Stomach (tissue), 9 donors: Measurements from ENCODE around the gene LRIG2. TPM values are rescaled to one million over a fixed set of nuclear protein-coding genes. Genes with fewer than 3 reads are reported as not detected.

Experiments used
- DNase-seq, 2 donors: peaks; one replicate each; pipeline versions ENCODE4 v3.0.0 to v3.0.0-alpha.2; 2013 to 2019
- H3K27ac ChIP-seq, 5 donors: fragments of 200-600 bp in 4 of 5; sonication (generic) in 4 of 5; one replicate each; pipeline ENCODE4 v1.5.1; 2013 to 2019; ENCODE audit warnings: mild to moderate bottlenecking in 1 of 5, moderate library complexity in 1 of 5
- H3K27me3 ChIP-seq, 3 donors: fragments of 200-600 bp; sonication (generic); one replicate each; pipeline ENCODE4 v1.5.1; 2017 to 2019; ENCODE audit warnings: mixed run types in 1 of 3
- H3K36me3 ChIP-seq, 4 donors: fragments of 200-600 bp; sonication (generic); 1 replicate in 3 of 4; 2 replicates in 1 of 4; pipeline ENCODE4 v1.5.1; 2016 to 2019
- H3K4me1 ChIP-seq, 4 donors: fragments of 200-600 bp; sonication (generic); one replicate each; pipeline ENCODE4 v1.5.1; 2016 to 2019
- H3K4me3 ChIP-seq, 4 donors: fragments of 200-600 bp; sonication (generic) in 3 of 4; one replicate each; pipeline ENCODE4 v1.5.1; 2016 to 2019; ENCODE audit warnings: mild to moderate bottlenecking in 1 of 4
- H3K9me3 ChIP-seq, 4 donors: fragments of 200-600 bp; sonication (generic); one replicate each; pipeline ENCODE4 v1.5.1; 2016 to 2019
- EP300 ChIP-seq: sonication (generic); formaldehyde crosslinking; IDR thresholded peaks from one replicate; pipeline ENCODE4 v1.6.1; 2017; ENCODE audit warnings: antibody characterized with exemption
- POLR2A ChIP-seq, 4 donors: fragments of 450-650 bp; IDR thresholded peaks; one replicate each; pipeline ENCODE4 v1.6.1; 2016; ENCODE audit warnings: antibody characterized with exemption in 4 of 4, control low read depth in 2 of 4, mild to moderate bottlenecking in 1 of 4, moderate library complexity in 1 of 4
- POLR2AphosphoS5 ChIP-seq, 3 donors: sonication (generic); formaldehyde crosslinking; IDR thresholded peaks; one replicate each; pipeline ENCODE4 v1.6.1; 2016; ENCODE audit warnings: antibody characterized with exemption in 3 of 3
- WGBS, 5 donors: extraction: QIAGEN DNeasy Blood & Tissue Kit in 3 of 5; methylation state at CpG; one replicate each; pipeline versions ENCODE4 v1.1.5 to v1.1.7; 2013 to 2018; 5-methylcytosine and 5-hydroxymethylcytosine counted together
- intact Hi-C: fragments of 100-400 bp; cut with DNase I; formaldehyde crosslinking; loops from one replicate; pipeline ENCODE4 v1.15.1; 2023; ENCODE audit warnings: low total_unique reads
- polyA plus RNA-seq, 3 donors: library from polyadenylated mRNA; stranded (reverse); fragments of 200-250 nt; gene quantifications; one replicate each; pipeline ENCODE4 v1.2.3, GENCODE V29; 2013
- total RNA-seq, 5 donors: library from RNA; depleted of rRNA; stranded (reverse); fragments of >200 nt; gene quantifications; one replicate each; pipeline versions ENCODE4 v1.1.0 to v1.2.3, GENCODE V29; 2014 to 2016
- TF ChIP-seq, protein P1 (sequence below), 7 experiments: fragments of 450-650 bp in 4 of 7; fragments of 200-600 bp in 3 of 7; sonication (generic) in 3 of 7; IDR thresholded peaks; one replicate each; pipeline ENCODE4 v1.5.1; 2016 to 2019; ENCODE audit warnings: antibody characterized with exemption in 7 of 7, control low read depth in 2 of 7, mild to moderate bottlenecking in 1 of 7
- donor health status: healthy with polysubstance abuse.
- donor health status: Bipolar disorder and iron deficiency.
- donor health status: healthy.

LRIG2 gene
- total and polyA plus RNA-seq, 8 donors, result 0.87 to 47.0 (median 13.1) TPM

DNA sequence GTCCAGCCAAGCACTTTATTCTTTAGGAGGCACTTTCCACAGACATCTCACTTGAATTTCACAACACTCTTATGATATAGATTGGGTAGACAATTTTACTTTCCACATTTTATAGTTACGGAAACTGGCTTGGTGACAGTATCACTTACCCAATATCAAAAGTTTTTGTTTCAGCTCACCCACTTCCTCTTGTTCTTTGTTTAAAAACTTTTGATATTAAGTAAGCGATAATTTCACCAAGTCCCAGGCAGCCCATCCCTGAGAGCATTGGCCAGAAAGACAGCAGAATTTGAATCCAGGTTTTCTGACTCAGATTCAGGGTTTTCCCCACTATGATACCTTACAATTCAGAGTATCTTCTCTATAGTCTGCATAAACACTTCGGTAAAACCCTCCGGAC, 60.0 kb downstream of the LRIG2 start:
- no peak for TF ChIP-seq EP300
- TF ChIP-seq, protein P1, sequence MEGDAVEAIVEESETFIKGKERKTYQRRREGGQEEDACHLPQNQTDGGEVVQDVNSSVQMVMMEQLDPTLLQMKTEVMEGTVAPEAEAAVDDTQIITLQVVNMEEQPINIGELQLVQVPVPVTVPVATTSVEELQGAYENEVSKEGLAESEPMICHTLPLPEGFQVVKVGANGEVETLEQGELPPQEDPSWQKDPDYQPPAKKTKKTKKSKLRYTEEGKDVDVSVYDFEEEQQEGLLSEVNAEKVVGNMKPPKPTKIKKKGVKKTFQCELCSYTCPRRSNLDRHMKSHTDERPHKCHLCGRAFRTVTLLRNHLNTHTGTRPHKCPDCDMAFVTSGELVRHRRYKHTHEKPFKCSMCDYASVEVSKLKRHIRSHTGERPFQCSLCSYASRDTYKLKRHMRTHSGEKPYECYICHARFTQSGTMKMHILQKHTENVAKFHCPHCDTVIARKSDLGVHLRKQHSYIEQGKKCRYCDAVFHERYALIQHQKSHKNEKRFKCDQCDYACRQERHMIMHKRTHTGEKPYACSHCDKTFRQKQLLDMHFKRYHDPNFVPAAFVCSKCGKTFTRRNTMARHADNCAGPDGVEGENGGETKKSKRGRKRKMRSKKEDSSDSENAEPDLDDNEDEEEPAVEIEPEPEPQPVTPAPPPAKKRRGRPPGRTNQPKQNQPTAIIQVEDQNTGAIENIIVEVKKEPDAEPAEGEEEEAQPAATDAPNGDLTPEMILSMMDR (IDR thresholded peaks at IDR 0.05), result no peak
- no peak for TF ChIP-seq POLR2A (IDR thresholded peaks at IDR 0.05)
- TF ChIP-seq POLR2AphosphoS5 (IDR thresholded peaks at IDR 0.05), result no peak
- intact Hi-C loops, result loop anchor here (10.0 kb wide), 1 partner anchor 542 kb away; no protein-coding TSS in a partner anchor
- Histone ChIP-seq H3K27me3 (no peaks in the 10 kb centered on the region), H3K9me3 (no peaks in the 10 kb centered on the region), H3K27ac (no peak overlapping the region), H3K4me3 (no peak overlapping the region), H3K4me1 (peaks cover 0 to 21% (median 7%) of the 10 kb centered on the region in 4 donors), H3K36me3 (peaks cover 0 to 26% (median 10%) of the 10 kb centered on the region in 4 donors)
- DNase-seq, result no peak
- WGBS, 5 donors, result 79 to 96% (median 86%) methylated on average over 4 of the region's 4 CpGs

DNA sequence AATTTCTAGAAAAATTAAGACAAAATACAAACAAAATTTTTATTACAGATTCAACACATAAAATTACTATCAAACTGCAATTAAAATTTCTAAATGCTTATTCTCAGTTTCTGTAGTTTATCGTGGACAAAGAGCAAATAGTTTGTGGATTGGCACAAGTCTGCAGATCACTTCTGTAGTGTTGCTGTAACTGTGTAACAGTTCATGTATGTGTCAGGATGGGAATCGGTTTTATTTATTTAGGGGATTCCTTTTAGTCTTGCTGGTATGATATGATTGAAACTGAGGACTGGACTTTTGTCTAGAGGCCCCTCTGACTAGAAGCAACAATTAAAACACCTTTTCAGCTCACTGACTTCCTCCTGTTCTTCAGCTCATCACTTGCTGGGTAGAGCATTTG, 60.8 kb downstream of the LRIG2 start:
- no peak overlapping the region for H3K4me3 ChIP-seq
- no peak for DNase-seq
- peaks cover 0 to 21% (median 7%) of the 10 kb centered on the region in 4 donors for H3K4me1 ChIP-seq
- H3K27ac ChIP-seq, result no peak overlapping the region
- 28 to 56% (median 46%) methylated on average over 2 of the region's 2 CpGs for WGBS, 5 donors
- no peaks in the 10 kb centered on the region for H3K9me3 ChIP-seq
- H3K27me3 ChIP-seq, result no peaks in the 10 kb centered on the region
- TF ChIP-seq POLR2A (IDR thresholded peaks at IDR 0.05) (no peak), POLR2AphosphoS5 (IDR thresholded peaks at IDR 0.05) (no peak), EP300 (no peak)
- TF ChIP-seq, protein P1 (IDR thresholded peaks at IDR 0.05), result no peak
- peaks cover 0 to 19% (median 7%) of the 10 kb centered on the region in 4 donors for H3K36me3 ChIP-seq
- intact Hi-C loops, result loop anchor here (10.0 kb wide), 1 partner anchor 541 kb away; no protein-coding TSS in a partner anchor

DNA sequence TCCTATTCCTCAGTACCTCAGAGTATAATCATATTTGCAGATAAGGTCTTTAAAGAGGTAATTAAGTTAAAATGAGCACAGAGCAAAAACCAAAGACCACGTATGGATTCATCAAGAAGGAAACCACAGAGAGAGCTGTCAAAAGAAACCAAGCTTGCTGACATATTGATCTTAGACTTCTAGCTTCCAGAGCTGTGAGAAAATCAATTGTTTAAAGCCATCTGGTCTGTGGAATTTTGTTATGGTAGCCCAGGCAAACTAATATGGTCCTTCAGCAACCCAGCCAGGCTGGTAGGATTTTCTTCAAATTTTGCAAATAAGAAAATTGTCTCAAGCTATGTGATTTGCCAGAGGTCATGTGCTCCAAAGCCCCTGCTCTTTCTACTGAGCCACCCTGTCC, 62.5 kb downstream of the LRIG2 start:
- WGBS, 5 donors, result 61 to 83% (median 72%) methylated on average over 1 of the region's 1 CpG
- H3K4me1 ChIP-seq, result peaks cover 0 to 23% (median 9%) of the 10 kb centered on the region in 4 donors
- intact Hi-C loops, result loop anchor here (10.0 kb wide), 1 partner anchor 539 kb away; no protein-coding TSS in a partner anchor
- no peak overlapping the region for H3K4me3 ChIP-seq
- H3K27ac ChIP-seq, result no peak overlapping the region
- TF ChIP-seq, protein P1 (IDR thresholded peaks at IDR 0.05), result no peak
- TF ChIP-seq POLR2AphosphoS5 (IDR thresholded peaks at IDR 0.05), result no peak
- no peak for TF ChIP-seq EP300
- no peaks in the 10 kb centered on the region for H3K9me3 ChIP-seq
- H3K27me3 ChIP-seq, result no peaks in the 10 kb centered on the region
- DNase-seq, result no peak
- H3K36me3 ChIP-seq, result peaks cover 0 to 9% (median 1%) of the 10 kb centered on the region in 4 donors

DNA sequence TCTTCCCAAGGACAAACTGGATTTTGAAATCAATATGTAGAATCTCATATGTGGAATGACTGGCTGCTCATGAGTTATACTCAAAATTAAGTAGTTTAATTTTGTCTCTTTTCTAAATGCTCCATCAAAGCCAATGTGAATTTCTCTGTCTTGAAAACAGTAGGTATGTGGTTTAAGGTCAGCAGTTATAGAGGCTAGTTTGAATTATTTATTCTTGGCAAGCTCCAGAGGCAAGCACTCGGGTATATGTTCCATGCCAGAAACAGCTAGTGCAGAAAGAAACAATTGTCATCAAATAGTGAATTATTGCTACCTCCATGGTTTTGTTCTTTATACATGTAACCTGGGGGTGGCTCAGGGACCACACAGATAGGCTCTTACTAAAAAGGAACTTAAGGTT, 63.5 kb downstream of the LRIG2 start:
- no peak for TF ChIP-seq EP300
- Histone ChIP-seq H3K27ac (no peak overlapping the region), H3K9me3 (no peaks in the 10 kb centered on the region), H3K4me3 (no peak overlapping the region), H3K36me3 (peaks cover 0 to 9% (median 1%) of the 10 kb centered on the region in 4 donors), H3K4me1 (peaks cover 5 to 33% (median 19%) of the 10 kb centered on the region in 4 donors), H3K27me3 (no peaks in the 10 kb centered on the region)
- WGBS, 5 donors, result 28 to 56% (median 33%) methylated on average over 1 of the region's 1 CpG
- intact Hi-C loops, result loop anchor here (10.0 kb wide), 1 partner anchor 538 kb away; no protein-coding TSS in a partner anchor
- no peak for DNase-seq

DNA sequence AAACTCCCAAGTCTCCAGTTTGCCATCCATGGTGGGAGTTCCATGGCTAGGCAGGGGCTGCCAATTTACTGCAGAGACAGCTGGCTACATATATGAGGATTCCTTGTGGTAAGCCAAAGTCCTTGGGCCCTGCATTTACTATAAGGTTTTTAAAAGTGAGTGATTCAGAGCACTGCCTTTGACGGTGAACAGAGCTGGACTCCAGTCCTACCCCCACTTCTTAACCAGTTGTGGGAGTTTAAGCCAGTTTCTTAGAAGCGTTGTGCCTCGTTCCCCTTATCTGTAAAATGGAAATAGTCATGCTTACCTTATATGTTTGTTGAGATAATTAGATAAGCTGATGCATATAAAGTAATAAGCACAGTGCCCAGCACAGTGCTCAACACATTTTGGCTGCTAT, 64.6 kb downstream of the LRIG2 start:
- H3K4me1 ChIP-seq, result peaks cover 10 to 42% (median 27%) of the 10 kb centered on the region in 4 donors
- TF ChIP-seq POLR2AphosphoS5 (IDR thresholded peaks at IDR 0.05) (no peak), EP300 (no peak)
- TF ChIP-seq, protein P1 (IDR thresholded peaks at IDR 0.05), result no peak
- intact Hi-C loops, result loop anchor here (10.0 kb wide), 1 partner anchor 537 kb away; no protein-coding TSS in a partner anchor
- DNase-seq, result no peak
- H3K9me3 ChIP-seq, result no peaks in the 10 kb centered on the region
- no peak overlapping the region for H3K4me3 ChIP-seq
- H3K36me3 ChIP-seq, result peaks cover 0 to 9% (median 1%) of the 10 kb centered on the region in 4 donors
- 31 to 60% (median 46%) methylated on average over 3 of the region's 3 CpGs for WGBS, 5 donors
- H3K27me3 ChIP-seq, result no peaks in the 10 kb centered on the region
- H3K27ac ChIP-seq, result no peak overlapping the region
